K562 (cell line): ENCODE data around the gene EMILIN3. TPM values are rescaled to one million over a fixed set of nuclear protein-coding genes. Genes with fewer than 3 reads are reported as not detected.

Source experiments
- ATAC-seq: fragments of 200-7000 bp; cut with Tn5 transposase; 3 replicates; pipeline ENCODE4 v1.9.1; 2020; ENCODE audit warnings: moderate library complexity
- BruUV-seq: library from RNA; stranded (reverse); fragments of 400-500 nt; replicated peaks from 2 replicates; lab custom pipeline; 2021; lab: Mats Ljungman, UMichigan
- CTCF ChIA-PET: fragments of 300-600 bp; formaldehyde crosslinking; extraction: SDS; loops from one replicate; lab custom pipeline; 2021; ENCODE audit warnings: low intra/inter-chr PET ratio; lab: Yijun Ruan, JAX
- POLR2A ChIA-PET: fragments of 300-600, 350-650 bp; sonication (Branson Sonifier 250); formaldehyde crosslinking; extraction: SDS; loops from one replicate; lab custom pipeline; 2021; ENCODE audit warnings: antibody characterized with exemption, inconsistent platforms; lab: Yijun Ruan, JAX
- DNase-seq, 4 experiments: peaks; one replicate each; pipeline versions ENCODE4 v3.0.0 to v3.0.0-alpha.2; 2011 to 2018; ENCODE audit warnings: low spot score in 3 of 4, mixed read lengths in 3 of 4; ENCODE audit errors: extremely low read depth in 1 of 4
- FAIRE-seq: peaks from 2 replicates; lab custom pipeline; 2011; peaks lifted over from hg19 to GRCh38; lab: Jason Lieb, UNC
- H2AFZ ChIP-seq: 2 replicates; pipeline ENCODE4 v1.6.0; 2011; ENCODE audit warnings: low read depth, low read length, control low read depth, inconsistent platforms
- H3K27ac ChIP-seq: fragments of 200-600 bp; 3 replicates; pipeline ENCODE4 v1.8.0; 2011; ENCODE audit warnings: low read depth, mild to moderate bottlenecking, control low read depth, inconsistent platforms, low read length, moderate library complexity, mixed read lengths; ENCODE audit errors: extremely low read depth
- H3K27me3 ChIP-seq, 2 experiments: fragments of 300-600 bp in 1 of 2; 2 replicates in 1 of 2; 3 replicates in 1 of 2; pipeline versions ENCODE4 v1.6.0 to v1.8.0; 2011; ENCODE audit warnings: inconsistent platforms in 2 of 2, low read length in 2 of 2, mild to moderate bottlenecking in 1 of 2, mixed read lengths in 1 of 2, moderate library complexity in 1 of 2; ENCODE audit not compliant: control insufficient read depth in 2 of 2, insufficient read depth in 2 of 2
- H3K36me3 ChIP-seq: fragments of 300-600 bp; 3 replicates; pipeline ENCODE4 v1.8.0; 2011; ENCODE audit warnings: mild to moderate bottlenecking, low read length, inconsistent platforms; ENCODE audit not compliant: control insufficient read depth, insufficient read depth
- H3K4me1 ChIP-seq, 2 experiments: fragments of 200-600 bp in 1 of 2; replicated peaks in 1 of 2; 2 replicates in 1 of 2; 3 replicates in 1 of 2; pipeline versions ENCODE4 v1.5.1 to v1.8.0; 2011; ENCODE audit warnings: inconsistent platforms in 2 of 2, low read length in 2 of 2, mild to moderate bottlenecking in 1 of 2, mixed read lengths in 1 of 2, moderate library complexity in 1 of 2; ENCODE audit not compliant: control insufficient read depth in 2 of 2, insufficient read depth in 2 of 2
- H3K4me2 ChIP-seq: 2 replicates; pipeline ENCODE4 v1.6.1; 2011; ENCODE audit warnings: low read length, control low read depth, inconsistent platforms, mixed read lengths; ENCODE audit not compliant: insufficient read depth
- H3K4me3 ChIP-seq: fragments of 200-600 bp; sonication (generic), shearing (Covaris generic); 2 replicates; pipeline ENCODE4 v1.5.1; 2016; ENCODE audit warnings: control low read depth, inconsistent platforms
- H3K79me2 ChIP-seq: fragments of 200-600 bp; 3 replicates; pipeline ENCODE4 v1.8.0; 2011; ENCODE audit warnings: low read length, inconsistent platforms; ENCODE audit not compliant: control insufficient read depth, insufficient read depth
- H3K9ac ChIP-seq, 2 experiments: 2 replicates each; pipeline versions ENCODE4 v1.6.0 to v1.6.1; 2011; ENCODE audit warnings: low read depth in 2 of 2, low read length in 2 of 2, control low read depth in 1 of 2, inconsistent platforms in 1 of 2, mild to moderate bottlenecking in 1 of 2, mixed read lengths in 1 of 2; ENCODE audit not compliant: insufficient read depth in 1 of 2
- H3K9me1 ChIP-seq: one replicate; pipeline ENCODE4 v1.6.0; 2011; ENCODE audit warnings: inconsistent platforms, mild to moderate bottlenecking, low read length, moderate library complexity; ENCODE audit not compliant: control insufficient read depth, insufficient read depth
- H3K9me3 ChIP-seq: replicated peaks from 2 replicates; pipeline ENCODE4 v1.5.1; 2011; ENCODE audit warnings: low read depth, low read length, inconsistent platforms; ENCODE audit not compliant: control insufficient read depth, insufficient read depth
- H4K20me1 ChIP-seq: replicated peaks from 2 replicates; pipeline ENCODE4 v1.6.1; 2011; ENCODE audit warnings: low read length, inconsistent platforms, mixed read lengths; ENCODE audit not compliant: control insufficient read depth, insufficient read depth
- CBFA2T3 ChIP-seq: fragments of 450-650 bp; IDR thresholded peaks from 2 replicates; pipeline ENCODE4 v1.6.1; 2017
- CBX3 ChIP-seq, 2 experiments: IDR thresholded peaks; 1 replicate in 1 of 2; 2 replicates in 1 of 2; pipeline ENCODE4 v1.6.1; 2012; ENCODE audit warnings: inconsistent platforms in 2 of 2, low read length in 2 of 2, borderline replicate concordance in 1 of 2, control low read depth in 1 of 2
- CCAR2 ChIP-seq: fragments of 200-400 bp; formaldehyde crosslinking; IDR thresholded peaks from 2 replicates; pipeline ENCODE4 v1.6.1; 2017; ENCODE audit warnings: mild to moderate bottlenecking, low read depth, low read length
- CTBP1 ChIP-seq: fragments of 450-650 bp; IDR thresholded peaks from 2 replicates; pipeline ENCODE4 v1.6.1; 2016; ENCODE audit warnings: borderline replicate concordance
- PHTF2 ChIP-seq: fragments of 250-450 bp; sonication (Bioruptor Pico); IDR thresholded peaks from 2 replicates; pipeline ENCODE4 v1.5.0; 2021; ENCODE audit warnings: mild to moderate bottlenecking
- POLR2AphosphoS2 ChIP-seq: IDR thresholded peaks from 2 replicates; pipeline ENCODE4 v1.6.1; 2012; ENCODE audit warnings: low read length, improper control_type of control experiment
- SMAD3 ChIP-seq: fragments of 450-650 bp; formaldehyde crosslinking; conservative IDR thresholded peaks from 2 replicates; pipeline ENCODE4 v1.4.0; 2020; ENCODE audit warnings: mild to moderate bottlenecking
- TCFL5 ChIP-seq: fragments of 250-450 bp; sonication (Bioruptor Pico); conservative IDR thresholded peaks from 2 replicates; pipeline ENCODE4 v1.6.1; 2021; ENCODE audit warnings: mild to moderate bottlenecking, moderate library complexity, matching md5 sums
- XRCC3 ChIP-seq: fragments of 450-650 bp; IDR thresholded peaks from 2 replicates; pipeline ENCODE4 v1.6.1; 2017; ENCODE audit warnings: mild to moderate bottlenecking, moderate library complexity
- WGBS: fragments of 100-300 bp; shearing (Covaris generic); methylation state at CpG from one replicate; pipeline ENCODE4 v1.1.6; 2016; ENCODE audit warnings: low coverage, mixed read lengths; ENCODE audit not compliant: insufficient coverage; ENCODE audit errors: missing lambda C conversion rate; 5-methylcytosine and 5-hydroxymethylcytosine counted together
- in situ Hi-C: fragments of 300-500 bp; cut with MboI; formaldehyde crosslinking; loops from 4 replicates; pipeline ENCODE4 v1.15.0; 2018; ENCODE audit warnings: inconsistent platforms, mixed read lengths
- intact Hi-C: fragments of 100-400 bp; cut with micrococcal nuclease; formaldehyde crosslinking; loops from 2 replicates; pipeline ENCODE4 v1.14.2; 2022
- polyA plus RNA-seq, 8 experiments: library from polyadenylated mRNA; depleted of rRNA in 4 of 8; stranded (reverse) in 5 of 8; unstranded in 3 of 8; fragments of >200 nt; fragmentation: Nextera tagmentation in 2 of 8; fragmentation: Illumina TruSeq in 1 of 8; extraction: Ambion mirVana in 2 of 8; extraction: Trizol in 1 of 8; gene quantifications; 2 replicates each; pipeline versions ENCODE4 v1.2.1 to v1.2.3, GENCODE V29; 2011 to 2014; ENCODE audit warnings: inconsistent platforms in 1 of 8, missing spikeins in 1 of 8
- total RNA-seq, 7 experiments: library from RNA; depleted of rRNA in 6 of 7; stranded (reverse); fragments of >200 nt in 6 of 7; fragmentation: Illumina TruSeq in 2 of 7; extraction: Trizol in 2 of 7; gene quantifications; 2 replicates each; pipeline versions ENCODE4 v1.2.1 to v1.2.3, GENCODE V29; 2011 to 2021; ENCODE audit warnings: low replicate concordance in 1 of 7
- TF ChIP-seq, protein P1 (sequence below), 2 experiments: fragments of 450-650 bp; formaldehyde crosslinking in 1 of 2; IDR thresholded peaks; 2 replicates each; pipeline versions ENCODE4 v1.4.0 to v1.6.1; 2014 to 2020; ENCODE audit warnings: mild to moderate bottlenecking in 2 of 2, borderline replicate concordance in 1 of 2, low read depth in 1 of 2
- TF ChIP-seq, protein P2 (sequence below): fragments of 450-650 bp; formaldehyde crosslinking; IDR thresholded peaks from 2 replicates; pipeline ENCODE4 v1.4.0; 2020; ENCODE audit warnings: mild to moderate bottlenecking, moderate library complexity
- TF ChIP-seq, protein P3 (sequence below): fragments of 250-450 bp; sonication (Bioruptor Pico); IDR thresholded peaks from 2 replicates; pipeline ENCODE4 v1.9.0; 2021; ENCODE audit warnings: mild to moderate bottlenecking

The EMILIN3 gene
- total and polyA plus RNA-seq, 9 of the 15 experiments (the other 6 are each of a cell fraction or from before 2014, with no cell fraction given), result 0.01 to 0.07 TPM; not detected in 7

DNA sequence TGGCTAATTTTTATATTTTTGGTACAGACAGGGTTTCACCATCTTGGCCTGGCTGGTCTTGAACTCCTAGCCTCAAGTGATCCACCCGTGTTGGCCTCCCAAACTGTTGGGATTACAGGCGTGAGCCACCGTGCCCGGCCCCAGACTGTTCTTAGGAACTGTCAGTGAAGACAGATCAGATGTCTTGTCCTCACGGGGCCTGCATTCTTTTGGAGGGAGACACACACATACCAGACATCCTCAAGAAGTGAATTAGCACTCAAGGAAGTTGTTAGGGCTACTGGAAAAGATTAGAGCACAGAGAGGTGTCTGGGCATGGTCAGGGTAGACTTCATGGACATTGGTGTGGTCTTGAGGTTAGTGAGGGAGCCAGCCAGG is 36.3 kb downstream of the EMILIN3 start:
- CTCF ChIA-PET, result no interaction called here
- Histone ChIP-seq H3K9ac (no peak overlapping the region), H3K27ac (no peak overlapping the region), H3K9me1 (no peaks in the 10 kb centered on the region), H4K20me1 (no peaks in the 10 kb centered on the region), H2AFZ (no peak overlapping the region), H3K36me3 (no peaks in the 10 kb centered on the region), H3K79me2 (no peaks in the 10 kb centered on the region), H3K27me3 (peaks cover 0 to 6% of the 10 kb centered on the region in 2 experiments; a peak in 2 of 5 replicates), H3K4me3 (no peak overlapping the region), H3K4me1 (peaks cover 3 to 12% of the 10 kb centered on the region in 2 experiments; a peak in 2 of 5 replicates), H3K4me2 (no peak overlapping the region), H3K9me3 (no peaks in the 10 kb centered on the region)
- no TSS peak for BruUV-seq
- in situ Hi-C loops, result no loop called here
- no peak for ATAC-seq
- intact Hi-C loops, result no loop called here
- WGBS, result 46% methylated on average over 5 of the region's 5 CpGs
- FAIRE-seq, result no peak
- POLR2A ChIA-PET, result interaction anchor here (0.6 kb wide), 2 partner anchors 94 to 104 kb away, joined by 3 to 4 read pairs; no protein-coding TSS in a partner anchor
- no peak for DNase-seq
- no peak for TF ChIP-seq XRCC3
- TF ChIP-seq CBFA2T3, result no peak
- no peak for TF ChIP-seq CBX3 (IDR thresholded peaks at IDR 0.05; ENCODE audit: borderline replicate concordance in 1 of 2, low read length in 2 of 2)
- TF ChIP-seq CCAR2, result no peak
- no peak for TF ChIP-seq CTBP1
- TF ChIP-seq, protein P1, sequence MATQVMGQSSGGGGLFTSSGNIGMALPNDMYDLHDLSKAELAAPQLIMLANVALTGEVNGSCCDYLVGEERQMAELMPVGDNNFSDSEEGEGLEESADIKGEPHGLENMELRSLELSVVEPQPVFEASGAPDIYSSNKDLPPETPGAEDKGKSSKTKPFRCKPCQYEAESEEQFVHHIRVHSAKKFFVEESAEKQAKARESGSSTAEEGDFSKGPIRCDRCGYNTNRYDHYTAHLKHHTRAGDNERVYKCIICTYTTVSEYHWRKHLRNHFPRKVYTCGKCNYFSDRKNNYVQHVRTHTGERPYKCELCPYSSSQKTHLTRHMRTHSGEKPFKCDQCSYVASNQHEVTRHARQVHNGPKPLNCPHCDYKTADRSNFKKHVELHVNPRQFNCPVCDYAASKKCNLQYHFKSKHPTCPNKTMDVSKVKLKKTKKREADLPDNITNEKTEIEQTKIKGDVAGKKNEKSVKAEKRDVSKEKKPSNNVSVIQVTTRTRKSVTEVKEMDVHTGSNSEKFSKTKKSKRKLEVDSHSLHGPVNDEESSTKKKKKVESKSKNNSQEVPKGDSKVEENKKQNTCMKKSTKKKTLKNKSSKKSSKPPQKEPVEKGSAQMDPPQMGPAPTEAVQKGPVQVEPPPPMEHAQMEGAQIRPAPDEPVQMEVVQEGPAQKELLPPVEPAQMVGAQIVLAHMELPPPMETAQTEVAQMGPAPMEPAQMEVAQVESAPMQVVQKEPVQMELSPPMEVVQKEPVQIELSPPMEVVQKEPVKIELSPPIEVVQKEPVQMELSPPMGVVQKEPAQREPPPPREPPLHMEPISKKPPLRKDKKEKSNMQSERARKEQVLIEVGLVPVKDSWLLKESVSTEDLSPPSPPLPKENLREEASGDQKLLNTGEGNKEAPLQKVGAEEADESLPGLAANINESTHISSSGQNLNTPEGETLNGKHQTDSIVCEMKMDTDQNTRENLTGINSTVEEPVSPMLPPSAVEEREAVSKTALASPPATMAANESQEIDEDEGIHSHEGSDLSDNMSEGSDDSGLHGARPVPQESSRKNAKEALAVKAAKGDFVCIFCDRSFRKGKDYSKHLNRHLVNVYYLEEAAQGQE (IDR thresholded peaks at IDR 0.05; ENCODE audit: borderline replicate concordance), result no peak
- TF ChIP-seq, protein P1 (CRISPR knock-in tag; IDR thresholded peaks at IDR 0.05; ENCODE audit: low read depth), result no peak
- TF ChIP-seq, protein P2, sequence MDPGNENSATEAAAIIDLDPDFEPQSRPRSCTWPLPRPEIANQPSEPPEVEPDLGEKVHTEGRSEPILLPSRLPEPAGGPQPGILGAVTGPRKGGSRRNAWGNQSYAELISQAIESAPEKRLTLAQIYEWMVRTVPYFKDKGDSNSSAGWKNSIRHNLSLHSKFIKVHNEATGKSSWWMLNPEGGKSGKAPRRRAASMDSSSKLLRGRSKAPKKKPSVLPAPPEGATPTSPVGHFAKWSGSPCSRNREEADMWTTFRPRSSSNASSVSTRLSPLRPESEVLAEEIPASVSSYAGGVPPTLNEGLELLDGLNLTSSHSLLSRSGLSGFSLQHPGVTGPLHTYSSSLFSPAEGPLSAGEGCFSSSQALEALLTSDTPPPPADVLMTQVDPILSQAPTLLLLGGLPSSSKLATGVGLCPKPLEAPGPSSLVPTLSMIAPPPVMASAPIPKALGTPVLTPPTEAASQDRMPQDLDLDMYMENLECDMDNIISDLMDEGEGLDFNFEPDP (CRISPR knock-in tag), result no peak
- no peak for TF ChIP-seq TCFL5 (CRISPR knock-in tag)
- no peak for TF ChIP-seq PHTF2 (CRISPR knock-in tag)
- no peak for TF ChIP-seq SMAD3
- TF ChIP-seq, protein P3, sequence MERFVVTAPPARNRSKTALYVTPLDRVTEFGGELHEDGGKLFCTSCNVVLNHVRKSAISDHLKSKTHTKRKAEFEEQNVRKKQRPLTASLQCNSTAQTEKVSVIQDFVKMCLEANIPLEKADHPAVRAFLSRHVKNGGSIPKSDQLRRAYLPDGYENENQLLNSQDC (CRISPR knock-in tag), result no peak
- no peak for TF ChIP-seq POLR2AphosphoS2
